Transverse colon (tissue), 4 donors: ENCODE data around the gene MKLN1.

Experiments used
- CTCF ChIP-seq, 5 experiments: fragments of 200-600 bp in 3 of 5; fragments of 450-650 bp in 2 of 5; sonication (generic) in 3 of 5; IDR thresholded peaks; 1 replicate in 2 of 5; 2 replicates in 3 of 5; pipeline ENCODE4 v1.5.1; 2016 to 2017; ENCODE audit warnings: antibody characterized with exemption in 5 of 5, inconsistent platforms in 3 of 5, mild to moderate bottlenecking in 2 of 5, moderate library complexity in 1 of 5
- EP300 ChIP-seq: sonication (generic); formaldehyde crosslinking; IDR thresholded peaks from one replicate; pipeline ENCODE4 v1.6.1; 2017; ENCODE audit warnings: antibody characterized with exemption, low read depth
- POLR2A ChIP-seq: fragments of 450-650 bp; IDR thresholded peaks from one replicate; pipeline ENCODE4 v1.6.1; 2016; ENCODE audit warnings: antibody characterized with exemption, mild to moderate bottlenecking, moderate library complexity
- POLR2AphosphoS5 ChIP-seq, 3 donors: sonication (generic); formaldehyde crosslinking; IDR thresholded peaks; one replicate each; pipeline ENCODE4 v1.6.1; 2016; ENCODE audit warnings: antibody characterized with exemption in 3 of 3

DNA sequence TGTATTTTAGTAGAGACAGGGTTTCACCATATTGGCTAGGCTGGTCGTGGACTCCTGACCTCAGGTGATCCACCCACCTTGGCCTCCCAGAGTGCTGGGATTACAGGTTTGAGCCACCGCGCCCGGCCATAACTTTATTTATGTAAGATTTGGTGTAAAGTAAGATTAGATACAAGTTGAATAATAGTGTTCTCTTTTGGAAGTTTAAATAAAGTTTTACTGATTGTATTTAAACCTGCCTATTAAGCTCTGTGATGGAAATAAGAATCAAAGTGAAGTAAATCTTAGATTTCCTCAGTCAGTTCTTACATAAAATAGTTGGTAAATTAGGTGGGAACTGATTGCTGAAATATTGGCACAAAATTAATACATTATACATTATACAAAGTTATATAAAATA is 86.0 kb downstream of the MKLN1 start:
- no peak for TF ChIP-seq POLR2A
- TF ChIP-seq CTCF (IDR thresholded peaks at IDR 0.05), result no peak
- no peak for TF ChIP-seq POLR2AphosphoS5 (IDR thresholded peaks at IDR 0.05)
- no peak for TF ChIP-seq EP300
